Uterus (tissue), 4 donors: Measurements from ENCODE around the gene ZFP57. TPM values are rescaled to one million over a fixed set of nuclear protein-coding genes. Genes with fewer than 3 reads are reported as not detected.
"Not testable (repeated sequence)": the region's sequence is repeated elsewhere in the genome, so short reads cannot be mapped to it uniquely, and the experiment has no call there.

Experiments used
- DNase-seq, 2 donors: peaks; one replicate each; pipeline ENCODE4 v3.0.0-alpha.2; 2019 to 2020
- H3K27ac ChIP-seq, 2 donors: fragments of 200-600 bp; sonication (generic); 1 replicate in 1 of 2; 2 replicates in 1 of 2; pipeline ENCODE4 v1.5.1; 2016 to 2018
- H3K27me3 ChIP-seq, 2 donors: fragments of 200-600 bp; sonication (generic); one replicate each; pipeline ENCODE4 v1.5.1; 2018 to 2019; ENCODE audit warnings: control low read depth in 1 of 2
- H3K36me3 ChIP-seq, 2 donors: fragments of 200-600 bp; sonication (generic); one replicate each; pipeline ENCODE4 v1.5.1; 2019; ENCODE audit warnings: control low read depth in 1 of 2
- H3K4me1 ChIP-seq, 2 donors: fragments of 200-600 bp; sonication (generic); one replicate each; pipeline ENCODE4 v1.5.1; 2018 to 2019; ENCODE audit warnings: control low read depth in 1 of 2
- H3K4me3 ChIP-seq, 2 donors: fragments of 200-600 bp; sonication (generic); 1 replicate in 1 of 2; 2 replicates in 1 of 2; pipeline ENCODE4 v1.5.1; 2018 to 2019; ENCODE audit warnings: mild to moderate bottlenecking in 1 of 2
- H3K9me3 ChIP-seq, 2 donors: fragments of 200-600 bp; sonication (generic); one replicate each; pipeline ENCODE4 v1.5.1; 2019; ENCODE audit warnings: control low read depth in 1 of 2
- POLR2A ChIP-seq, 2 donors: fragments of 450-650 bp; IDR thresholded peaks; one replicate each; pipeline ENCODE4 v1.6.1; 2016; ENCODE audit warnings: antibody characterized with exemption in 2 of 2, mild to moderate bottlenecking in 1 of 2, moderate library complexity in 1 of 2
- intact Hi-C: fragments of 100-400 bp; cut with DNase I; formaldehyde crosslinking; loops from one replicate; pipeline ENCODE4 v1.15.1; 2023; ENCODE audit warnings: low total_unique reads
- total RNA-seq, 4 donors: library from RNA; depleted of rRNA in 3 of 4; stranded (reverse); fragments of >200 nt in 3 of 4; gene quantifications; one replicate each; pipeline versions ENCODE4 v1.1.0 to v1.2.4, GENCODE V29; 2014 to 2023
- TF ChIP-seq, protein P1 (sequence below), 4 experiments: fragments of 200-600 bp in 2 of 4; fragments of 450-650 bp in 2 of 4; sonication (generic) in 2 of 4; IDR thresholded peaks; one replicate each; pipeline ENCODE4 v1.5.1; 2016 to 2019; ENCODE audit warnings: antibody characterized with exemption in 4 of 4, mild to moderate bottlenecking in 2 of 4, moderate library complexity in 1 of 4
- donor health status: DM: yes; HTN: yes; CAD: no.

ZFP57 gene
- total RNA-seq, 4 donors from 2014 or later: 0.24 TPM; not detected in 3

DNA sequence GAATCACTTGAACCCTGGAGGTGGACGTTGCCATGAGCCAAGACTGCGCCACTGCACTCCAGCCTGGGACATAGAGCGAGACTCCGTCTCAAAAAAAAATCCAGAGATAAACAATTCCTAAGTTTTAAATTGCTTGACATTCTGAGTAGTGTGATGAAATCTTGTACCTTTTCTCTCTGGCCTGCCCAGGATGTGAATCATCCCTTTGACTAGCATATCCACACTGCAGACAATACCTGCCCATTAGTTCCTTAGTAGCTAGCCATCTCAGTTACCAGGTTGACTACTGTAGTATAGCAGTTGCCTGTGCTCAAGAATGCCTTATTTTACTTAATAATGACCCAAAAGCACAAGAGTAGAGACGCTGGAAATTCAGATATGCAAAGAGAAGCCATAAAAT lies 2.8 kb downstream of the ZFP57 start:
- Histone ChIP-seq H3K27me3 (no peaks in the 10 kb centered on the region), H3K4me3 (no peak overlapping the region), H3K27ac (no peak overlapping the region), H3K36me3 (no peaks in the 10 kb centered on the region), H3K4me1 (no peaks in the 10 kb centered on the region), H3K9me3 (no peaks in the 10 kb centered on the region)
- DNase-seq: no peak
- intact Hi-C loops: no loop called here
- TF ChIP-seq, protein P1, sequence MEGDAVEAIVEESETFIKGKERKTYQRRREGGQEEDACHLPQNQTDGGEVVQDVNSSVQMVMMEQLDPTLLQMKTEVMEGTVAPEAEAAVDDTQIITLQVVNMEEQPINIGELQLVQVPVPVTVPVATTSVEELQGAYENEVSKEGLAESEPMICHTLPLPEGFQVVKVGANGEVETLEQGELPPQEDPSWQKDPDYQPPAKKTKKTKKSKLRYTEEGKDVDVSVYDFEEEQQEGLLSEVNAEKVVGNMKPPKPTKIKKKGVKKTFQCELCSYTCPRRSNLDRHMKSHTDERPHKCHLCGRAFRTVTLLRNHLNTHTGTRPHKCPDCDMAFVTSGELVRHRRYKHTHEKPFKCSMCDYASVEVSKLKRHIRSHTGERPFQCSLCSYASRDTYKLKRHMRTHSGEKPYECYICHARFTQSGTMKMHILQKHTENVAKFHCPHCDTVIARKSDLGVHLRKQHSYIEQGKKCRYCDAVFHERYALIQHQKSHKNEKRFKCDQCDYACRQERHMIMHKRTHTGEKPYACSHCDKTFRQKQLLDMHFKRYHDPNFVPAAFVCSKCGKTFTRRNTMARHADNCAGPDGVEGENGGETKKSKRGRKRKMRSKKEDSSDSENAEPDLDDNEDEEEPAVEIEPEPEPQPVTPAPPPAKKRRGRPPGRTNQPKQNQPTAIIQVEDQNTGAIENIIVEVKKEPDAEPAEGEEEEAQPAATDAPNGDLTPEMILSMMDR (IDR thresholded peaks at IDR 0.05): no peak
- TF ChIP-seq POLR2A (IDR thresholded peaks at IDR 0.05): no peak

DNA sequence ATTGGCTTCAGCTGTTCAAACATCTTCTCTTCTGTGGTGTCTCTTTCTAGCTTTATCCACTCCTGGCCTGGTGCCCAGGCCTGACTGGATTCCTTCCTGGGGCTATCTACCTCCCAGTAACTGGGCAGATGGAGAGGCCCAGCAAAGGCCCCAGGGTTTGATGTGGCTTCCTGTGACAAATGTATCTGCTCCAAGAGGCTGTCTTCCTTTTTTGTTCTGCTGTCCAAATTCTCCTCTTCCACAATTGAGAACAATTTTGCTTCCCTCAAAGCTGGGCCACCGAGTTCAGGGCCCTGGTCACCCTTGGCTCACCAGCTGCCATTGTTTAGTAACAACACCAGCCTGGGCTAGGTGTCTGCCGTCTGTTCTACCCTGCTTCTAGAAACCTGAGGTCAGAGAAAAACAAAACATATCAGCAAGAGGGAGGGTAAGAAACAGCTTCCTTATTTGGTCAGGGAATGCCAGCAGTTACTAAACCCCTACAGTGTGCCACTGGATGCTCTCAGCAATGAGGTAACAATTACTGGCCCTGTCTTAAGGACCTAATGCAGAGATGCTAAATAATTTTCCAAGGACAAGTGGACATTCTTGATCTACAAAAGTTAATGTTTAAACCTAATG lies 3.9 kb downstream of the ZFP57 start:
- H3K4me3 ChIP-seq: no peak overlapping the region
- intact Hi-C loops: no loop called here
- no peaks in the 10 kb centered on the region for H3K9me3 ChIP-seq
- no peaks in the 10 kb centered on the region for H3K27me3 ChIP-seq
- no peak for DNase-seq
- H3K4me1 ChIP-seq: no peaks in the 10 kb centered on the region
- TF ChIP-seq, protein P1 (IDR thresholded peaks at IDR 0.05): no peak
- TF ChIP-seq POLR2A (IDR thresholded peaks at IDR 0.05): no peak
- H3K27ac ChIP-seq: no peak overlapping the region
- no peaks in the 10 kb centered on the region for H3K36me3 ChIP-seq

DNA sequence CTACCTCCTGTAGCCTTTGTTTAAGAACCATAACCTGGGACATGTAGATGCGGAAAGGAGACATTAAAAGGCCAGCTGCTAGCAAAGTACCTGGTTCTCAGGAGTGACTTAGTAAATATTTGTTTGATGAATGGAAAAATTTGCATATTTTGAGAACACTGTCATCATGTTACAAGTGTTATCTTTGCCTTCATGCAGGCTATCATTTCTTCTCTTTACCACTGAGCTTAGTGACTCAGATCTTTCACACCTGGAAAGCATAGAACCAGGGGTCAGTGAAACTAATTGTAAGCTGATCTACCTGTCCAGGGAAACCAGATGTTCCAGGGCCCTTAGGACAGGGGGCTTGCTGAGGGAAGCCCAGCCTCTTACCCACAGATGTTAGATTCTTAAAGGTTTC lies 5.4 kb downstream of the ZFP57 start:
- no peak for TF ChIP-seq POLR2A (IDR thresholded peaks at IDR 0.05)
- TF ChIP-seq, protein P1 (IDR thresholded peaks at IDR 0.05): no peak
- H3K27me3 ChIP-seq: no peaks in the 10 kb centered on the region
- no peaks in the 10 kb centered on the region for H3K9me3 ChIP-seq
- no peaks in the 10 kb centered on the region for H3K4me1 ChIP-seq
- no peak overlapping the region for H3K4me3 ChIP-seq
- H3K36me3 ChIP-seq: no peaks in the 10 kb centered on the region
- intact Hi-C loops: no loop called here
- no peak overlapping the region for H3K27ac ChIP-seq
- no peak for DNase-seq

DNA sequence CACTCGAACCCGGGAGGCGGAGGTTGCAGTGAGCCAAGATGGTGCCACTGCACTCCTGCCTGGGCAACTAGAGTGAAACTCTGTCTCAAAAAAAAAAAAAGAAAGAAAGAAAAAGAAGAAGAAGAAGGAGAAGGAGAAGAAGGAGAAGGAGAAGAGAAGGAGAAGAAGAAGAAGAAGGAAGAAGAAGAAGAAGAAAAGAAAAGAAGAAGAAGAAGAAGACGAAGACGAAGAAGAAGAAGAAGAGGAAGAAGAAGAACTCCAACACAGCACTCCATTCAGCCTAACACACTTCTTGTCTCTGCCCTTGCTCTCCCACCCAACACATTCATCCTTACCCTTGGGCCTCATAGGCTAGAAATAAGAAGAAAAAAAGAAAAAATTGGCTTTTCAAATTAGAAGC lies 6.9 kb downstream of the ZFP57 start:
- Histone ChIP-seq H3K4me3 (no peak overlapping the region), H3K9me3 (no peaks in the 10 kb centered on the region), H3K4me1 (no peaks in the 10 kb centered on the region), H3K36me3 (no peaks in the 10 kb centered on the region), H3K27ac (no peak overlapping the region), H3K27me3 (no peaks in the 10 kb centered on the region)
- no peak for DNase-seq
- intact Hi-C loops: no loop called here
- no peak for TF ChIP-seq POLR2A (IDR thresholded peaks at IDR 0.05)
- TF ChIP-seq, protein P1 (IDR thresholded peaks at IDR 0.05): no peak

DNA sequence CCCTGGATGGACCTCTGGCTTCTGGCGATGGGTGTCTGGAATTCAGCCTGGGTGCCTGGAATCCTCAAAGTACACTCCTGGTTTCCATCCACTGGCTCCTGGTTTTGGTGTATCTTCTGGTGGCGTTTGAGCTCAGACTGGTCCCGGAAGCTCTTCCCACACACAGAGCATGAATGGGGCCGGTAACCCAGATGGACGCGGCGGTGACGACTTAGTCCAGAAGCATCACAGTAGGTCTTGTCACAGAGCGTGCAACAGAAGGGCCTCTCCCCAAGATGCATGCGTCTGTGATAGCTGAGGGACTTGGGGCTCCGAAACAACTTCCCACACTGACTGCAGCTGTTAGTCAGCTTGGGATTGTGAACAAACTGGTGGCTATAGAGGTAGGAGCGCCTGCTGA lies 7.8 kb downstream of the ZFP57 start:
- no peak overlapping the region for H3K27ac ChIP-seq
- TF ChIP-seq, protein P1 (IDR thresholded peaks at IDR 0.05): no peak
- no peak for TF ChIP-seq POLR2A (IDR thresholded peaks at IDR 0.05)
- no peaks in the 10 kb centered on the region for H3K36me3 ChIP-seq
- no peak for DNase-seq
- intact Hi-C loops: no loop called here
- H3K27me3 ChIP-seq: no peaks in the 10 kb centered on the region
- H3K4me3 ChIP-seq: no peak overlapping the region
- no peaks in the 10 kb centered on the region for H3K4me1 ChIP-seq
- H3K9me3 ChIP-seq: no peaks in the 10 kb centered on the region

DNA sequence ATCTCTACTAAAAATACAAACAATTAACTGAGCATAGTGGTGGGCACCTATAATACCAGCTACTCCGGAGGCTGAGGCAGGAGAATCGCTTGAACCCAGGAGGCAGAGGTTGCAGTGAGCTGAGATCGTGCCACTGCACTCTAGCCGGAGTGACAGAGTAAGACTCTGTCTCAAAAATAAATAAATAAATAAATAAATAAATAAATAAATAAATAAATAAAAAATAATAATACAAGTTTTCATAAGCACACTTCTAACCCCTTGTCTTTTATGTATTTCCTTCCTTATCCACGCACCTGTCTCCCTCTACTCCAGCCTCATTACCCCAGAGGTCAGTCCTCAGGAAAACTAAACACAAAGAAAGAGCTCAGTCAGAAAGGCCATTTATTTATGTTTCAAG lies 8.8 kb downstream of the ZFP57 start:
- H3K27me3 ChIP-seq, H3K9me3 ChIP-seq, H3K4me3 ChIP-seq, H3K4me1 ChIP-seq, H3K27ac ChIP-seq, H3K36me3 ChIP-seq, intact Hi-C loops, DNase-seq: not testable (repeated sequence)
